Right ventricle myocardium inferior (tissue), 1 donor: Measurements from ENCODE around the gene CIDEC. TPM values are rescaled to one million over a fixed set of nuclear protein-coding genes. Genes with fewer than 3 reads are reported as not detected.

Source experiments
- ATAC-seq: fragments of 200-7000 bp; cut with Tn5 transposase; one replicate; pipeline ENCODE4 v1.9.1; 2020; ENCODE audit warnings: mild to moderate bottlenecking, moderate library complexity
- DNase-seq: peaks from one replicate; pipeline ENCODE4 v3.0.0; 2021; ENCODE audit errors: missing footprints
- intact Hi-C: fragments of 100-400 bp; cut with DNase I; formaldehyde crosslinking; loops from one replicate; pipeline ENCODE4 v1.11.0; 2022
- long read RNA-seq: library from polyadenylated mRNA; unstranded; transcript quantifications from one replicate; pipeline ENCODE4 v2.0.0, GENCODE V29; 2021
- total RNA-seq: library from RNA; stranded (reverse); fragmentation: NEBNext Ultra II Directional; extraction: Animal tissue kit (Norgen Biotek cat#: 25700); gene quantifications from one replicate; pipeline ENCODE4 v1.2.1, GENCODE V29; 2021
- donor health status: DM: no; HTN: yes; CAD: no; lungs with severe emphysema.

Gene CIDEC, protein sequence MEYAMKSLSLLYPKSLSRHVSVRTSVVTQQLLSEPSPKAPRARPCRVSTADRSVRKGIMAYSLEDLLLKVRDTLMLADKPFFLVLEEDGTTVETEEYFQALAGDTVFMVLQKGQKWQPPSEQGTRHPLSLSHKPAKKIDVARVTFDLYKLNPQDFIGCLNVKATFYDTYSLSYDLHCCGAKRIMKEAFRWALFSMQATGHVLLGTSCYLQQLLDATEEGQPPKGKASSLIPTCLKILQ
- total RNA-seq = 6.7 TPM
- long read RNA-seq, partial matches to known transcripts = 1 of 8 reads
- long read RNA-seq, other reads (novel, unspliced or antisense) = 7 of 8 reads

DNA sequence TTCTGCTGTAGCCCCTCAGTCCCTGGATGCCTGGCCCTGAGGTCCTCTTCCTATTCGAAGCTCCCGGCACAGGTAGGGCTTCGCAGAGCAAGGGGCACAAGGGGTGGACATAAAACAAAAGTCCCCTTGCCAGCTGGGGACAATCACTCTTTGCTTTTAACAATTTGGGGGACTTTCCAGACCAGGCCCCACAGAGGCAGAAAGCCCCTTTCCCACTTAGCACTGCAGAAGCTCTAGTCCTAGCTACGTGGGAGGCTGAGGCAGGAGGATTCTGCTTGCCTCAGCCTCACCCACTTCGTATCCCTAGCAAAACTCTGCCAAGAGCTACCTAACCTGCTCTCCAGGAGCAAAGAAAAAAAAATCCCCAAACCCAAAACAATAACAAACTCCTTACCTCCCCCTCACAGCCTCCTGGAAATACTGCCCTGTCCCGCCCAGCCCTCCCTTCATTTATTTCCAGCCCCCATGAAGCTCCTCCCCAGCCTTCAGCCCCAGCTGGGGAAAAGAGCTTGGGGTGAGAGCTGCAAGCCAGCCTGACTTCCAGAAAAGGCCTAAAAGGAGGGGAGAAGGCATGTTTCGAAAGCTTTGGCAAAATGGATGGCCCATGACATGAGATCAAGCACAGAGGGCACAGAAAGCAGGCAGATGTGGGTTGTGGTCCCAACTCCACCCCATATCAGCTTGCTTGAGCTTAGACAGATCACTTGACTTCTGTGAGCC is at the start of gene CIDEC:
TSS of gene CIDEC (minus strand) at position 424 of the 720 bp plus-strand sequence. CDS start 1,767 bp downstream, outside the sequence.
- DNase-seq (peak; percentile 25), ATAC-seq (no peak)
- intact Hi-C loops = no loop called here

DNA sequence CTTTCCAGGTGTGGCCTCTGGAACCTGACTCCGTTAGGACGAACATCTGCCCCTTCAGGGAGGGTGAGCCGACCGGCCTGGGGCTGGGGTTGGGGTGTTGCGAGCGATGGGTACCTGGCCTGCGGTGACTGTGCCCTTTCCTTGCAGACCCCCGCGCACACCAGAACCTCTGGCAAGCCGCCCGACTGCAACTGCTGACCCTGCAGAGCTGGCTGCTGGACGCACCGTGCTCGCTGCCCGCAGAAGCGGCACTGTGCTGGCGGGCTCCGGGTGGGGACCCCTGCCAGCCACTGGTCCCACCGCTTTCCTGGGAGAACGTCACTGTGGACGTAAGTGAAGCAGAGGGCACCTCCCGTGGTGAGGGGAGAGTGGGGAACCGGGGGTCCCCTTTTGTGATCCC is 48.1 kb upstream of the CIDEC start:
- DNase-seq = no peak
- ATAC-seq = no peak
- intact Hi-C loops = no loop called here

DNA sequence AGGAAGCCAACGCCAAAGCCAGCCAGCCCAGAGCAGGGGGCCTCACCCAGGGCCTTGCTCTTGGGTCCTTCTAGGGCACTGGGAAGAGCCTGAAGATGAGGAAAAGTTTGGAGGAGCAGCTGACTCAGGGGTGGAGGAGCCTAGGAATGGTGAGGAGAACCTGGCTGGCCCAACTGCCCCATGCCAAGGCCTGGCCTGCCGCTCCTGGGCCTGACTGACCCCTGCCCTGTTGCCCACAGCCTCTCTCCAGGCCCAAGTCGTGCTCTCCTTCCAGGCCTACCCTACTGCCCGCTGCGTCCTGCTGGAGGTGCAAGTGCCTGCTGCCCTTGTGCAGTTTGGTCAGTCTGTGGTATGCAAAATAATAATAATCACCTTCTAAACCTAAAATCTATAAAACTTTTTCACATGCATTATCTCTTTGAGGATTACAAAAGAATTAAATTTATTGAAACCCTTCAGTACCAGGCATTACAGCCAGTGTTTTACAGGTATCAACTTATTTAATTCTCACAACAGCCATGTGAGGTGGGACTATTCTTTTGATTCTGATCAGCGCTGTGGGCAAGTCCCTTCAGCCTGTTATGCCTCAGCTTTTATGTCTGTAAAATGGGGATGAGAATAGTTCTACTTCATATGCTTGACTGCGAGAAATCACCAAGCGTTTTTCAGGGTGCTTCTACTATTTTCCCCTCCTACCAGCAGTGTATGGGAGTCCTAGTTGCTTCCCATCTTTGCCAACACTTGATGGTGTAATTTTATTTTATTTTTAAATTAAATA is 38.4 kb upstream of the CIDEC start:
- no peak for ATAC-seq
- intact Hi-C loops = loop anchor here (10.0 kb wide), 2 partner anchors 54 to 414 kb away; no protein-coding TSS in a partner anchor

DNA sequence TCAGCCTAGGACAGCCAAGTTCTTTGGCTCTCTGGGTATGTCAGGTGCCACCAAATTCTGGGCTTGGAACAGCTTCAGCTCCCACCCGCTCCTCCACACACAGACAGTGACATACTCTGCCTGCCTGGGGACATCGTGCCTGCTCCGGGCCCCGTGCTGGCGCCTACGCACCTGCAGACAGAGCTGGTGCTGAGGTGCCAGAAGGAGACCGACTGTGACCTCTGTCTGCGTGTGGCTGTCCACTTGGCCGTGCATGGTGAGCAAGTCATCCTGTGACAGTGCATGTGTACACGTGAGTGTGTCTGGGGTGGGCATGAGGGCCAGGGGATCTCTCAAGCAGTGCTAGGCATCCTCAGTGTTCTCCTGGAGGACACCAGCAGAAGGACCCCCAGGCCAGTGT is 37.8 kb upstream of the CIDEC start:
- DNase-seq (no peak), ATAC-seq (no peak)
- intact Hi-C loops = loop anchor here (2.0 to 10.0 kb wide), 3 partner anchors 27 to 413 kb away; partner anchors contain the start of gene JAGN1

More for the DNA sequence above, 38.4 kb upstream of the CIDEC start:
- DNase-seq = no peak

DNA sequence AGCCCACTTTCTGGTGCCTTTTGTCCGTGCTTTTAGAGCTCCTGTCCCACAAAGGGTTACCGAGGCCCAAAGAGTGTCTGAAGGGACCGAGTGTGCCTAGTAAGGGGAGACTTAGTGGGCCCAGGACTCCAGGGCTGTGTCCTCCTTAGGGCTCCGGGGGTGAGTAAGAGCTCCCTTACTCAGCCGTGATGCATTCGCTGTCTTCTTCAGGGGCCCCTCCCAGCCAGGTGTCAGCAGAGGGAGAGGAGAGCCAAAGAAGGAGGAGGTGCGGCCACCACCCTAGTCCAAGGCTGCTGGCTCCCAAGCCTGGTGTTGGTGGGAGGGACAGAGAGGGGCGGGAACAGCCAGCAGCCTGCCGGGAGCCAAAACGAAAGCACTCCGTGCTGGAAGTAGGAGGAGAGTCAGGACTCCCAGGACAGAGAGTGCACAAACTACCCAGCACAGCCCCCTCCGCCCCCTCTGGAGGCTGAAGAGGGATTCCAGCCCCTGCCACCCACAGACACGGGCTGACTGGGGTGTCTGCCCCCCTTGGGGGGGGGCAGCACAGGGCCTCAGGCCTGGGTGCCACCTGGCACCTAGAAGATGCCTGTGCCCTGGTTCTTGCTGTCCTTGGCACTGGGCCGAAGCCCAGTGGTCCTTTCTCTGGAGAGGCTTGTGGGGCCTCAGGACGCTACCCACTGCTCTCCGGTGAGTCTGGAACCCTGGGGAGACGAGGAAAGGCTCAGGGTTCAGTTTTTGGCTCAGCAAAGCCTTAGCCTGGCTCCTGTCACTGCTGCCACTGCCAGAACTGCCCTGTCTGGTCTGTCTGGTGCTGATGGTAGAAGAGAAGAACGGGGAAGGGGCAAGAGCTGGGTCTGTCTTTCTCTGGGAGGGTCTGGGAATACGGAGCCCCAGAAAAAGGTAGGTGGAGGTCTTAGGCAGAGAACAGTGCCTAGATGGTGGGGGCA is 37.0 kb upstream of the CIDEC start, which contains the start of gene IL17RC:
TSS of gene IL17RC (plus strand) at position 365 of the 947 bp plus-strand sequence. CDS start at position 583, 218 bp downstream.
- ATAC-seq (peak; percentile 93), DNase-seq (peak; percentile 90)
- intact Hi-C loops = loop anchor here (2.0 to 10.0 kb wide), 3 partner anchors 26 to 412 kb away; partner anchors contain the start of gene JAGN1

DNA sequence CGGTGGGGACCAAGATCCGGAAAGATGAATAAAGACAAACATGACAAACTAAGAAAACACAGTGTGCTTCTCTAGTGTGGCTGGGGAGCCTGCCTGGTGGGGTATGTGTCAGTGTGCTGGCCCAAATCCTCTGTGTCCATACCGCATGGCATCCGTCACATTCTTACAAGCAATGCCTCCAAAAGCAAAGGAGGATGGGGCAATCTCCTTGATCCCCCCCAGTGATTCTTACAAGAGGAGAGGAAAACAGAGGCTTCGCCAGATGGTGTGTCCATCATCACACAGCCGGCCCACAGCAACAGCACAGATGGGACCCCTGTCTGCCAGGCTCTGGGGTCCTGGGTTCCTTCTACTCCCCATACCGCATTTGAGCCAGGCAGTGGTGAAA is 36.3 kb upstream of the CIDEC start:
- intact Hi-C loops = loop anchor here (2.0 to 10.0 kb wide), 3 partner anchors 26 to 412 kb away; partner anchors contain the start of gene JAGN1
- DNase-seq (no peak), ATAC-seq (no peak)

DNA sequence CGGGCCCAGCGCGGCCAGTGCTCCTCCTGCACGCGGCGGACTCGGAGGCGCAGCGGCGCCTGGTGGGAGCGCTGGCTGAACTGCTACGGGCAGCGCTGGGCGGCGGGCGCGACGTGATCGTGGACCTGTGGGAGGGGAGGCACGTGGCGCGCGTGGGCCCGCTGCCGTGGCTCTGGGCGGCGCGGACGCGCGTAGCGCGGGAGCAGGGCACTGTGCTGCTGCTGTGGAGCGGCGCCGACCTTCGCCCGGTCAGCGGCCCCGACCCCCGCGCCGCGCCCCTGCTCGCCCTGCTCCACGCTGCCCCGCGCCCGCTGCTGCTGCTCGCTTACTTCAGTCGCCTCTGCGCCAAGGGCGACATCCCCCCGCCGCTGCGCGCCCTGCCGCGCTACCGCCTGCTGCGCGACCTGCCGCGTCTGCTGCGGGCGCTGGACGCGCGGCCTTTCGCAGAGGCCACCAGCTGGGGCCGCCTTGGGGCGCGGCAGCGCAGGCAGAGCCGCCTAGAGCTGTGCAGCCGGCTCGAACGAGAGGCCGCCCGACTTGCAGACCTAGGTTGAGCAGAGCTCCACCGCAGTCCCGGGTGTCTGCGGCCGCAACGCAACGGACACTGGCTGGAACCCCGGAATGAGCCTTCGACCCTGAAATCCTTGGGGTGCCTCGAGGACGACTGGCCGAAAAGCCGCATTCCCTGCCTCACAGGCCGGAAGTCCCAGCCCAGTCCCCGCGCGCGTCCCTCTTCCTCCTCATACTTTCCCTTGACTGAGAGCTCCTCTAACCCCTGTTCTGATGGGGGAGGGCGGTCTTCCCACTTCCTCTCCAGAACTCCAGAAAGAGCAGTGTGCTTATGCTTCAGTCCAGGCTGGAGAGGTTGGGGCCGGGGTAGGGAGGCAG is 35.4 kb upstream of the CIDEC start:
- ATAC-seq (peak; percentile 60), DNase-seq (peak; percentile 89)
- intact Hi-C loops = loop anchor here (2.0 to 10.0 kb wide), 3 partner anchors 25 to 411 kb away; partner anchors contain the start of gene JAGN1

DNA sequence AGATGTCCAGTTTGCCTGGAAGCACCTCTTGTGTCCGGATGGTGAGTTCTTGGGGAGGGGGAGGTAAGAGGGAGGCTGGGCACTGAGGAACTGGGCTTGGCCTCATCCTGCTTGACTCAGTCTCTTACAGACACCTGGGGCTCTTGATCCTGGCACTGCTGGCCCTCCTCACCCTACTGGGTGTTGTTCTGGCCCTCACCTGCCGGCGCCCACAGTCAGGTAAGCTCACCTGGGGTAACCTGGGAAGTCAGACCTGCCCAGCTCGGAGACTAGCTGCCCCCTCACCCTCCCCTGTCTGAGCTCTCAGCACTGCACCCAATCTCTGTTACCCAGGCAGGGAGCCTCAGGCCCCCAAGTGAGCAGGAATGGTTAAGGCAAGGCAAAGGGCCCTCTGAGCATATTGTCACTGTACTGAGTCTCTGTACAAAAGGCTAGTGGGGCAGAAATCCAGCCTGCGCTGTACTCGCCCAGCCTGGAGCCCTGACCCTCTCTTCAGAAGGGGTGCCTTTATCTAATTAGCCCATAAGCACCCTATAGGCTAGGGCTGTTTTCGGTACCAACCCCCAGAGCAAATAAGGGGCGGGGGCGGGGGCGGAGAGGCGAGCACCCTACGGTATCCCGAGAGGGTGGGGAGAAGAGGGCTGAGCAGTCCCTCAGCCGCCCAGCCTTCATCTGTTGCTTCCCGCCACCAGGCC is 34.7 kb upstream of the CIDEC start:
- ATAC-seq (no peak), DNase-seq (no peak)
- intact Hi-C loops = loop anchor here (10.0 kb wide), 2 partner anchors 50 to 410 kb away; no protein-coding TSS in a partner anchor

DNA sequence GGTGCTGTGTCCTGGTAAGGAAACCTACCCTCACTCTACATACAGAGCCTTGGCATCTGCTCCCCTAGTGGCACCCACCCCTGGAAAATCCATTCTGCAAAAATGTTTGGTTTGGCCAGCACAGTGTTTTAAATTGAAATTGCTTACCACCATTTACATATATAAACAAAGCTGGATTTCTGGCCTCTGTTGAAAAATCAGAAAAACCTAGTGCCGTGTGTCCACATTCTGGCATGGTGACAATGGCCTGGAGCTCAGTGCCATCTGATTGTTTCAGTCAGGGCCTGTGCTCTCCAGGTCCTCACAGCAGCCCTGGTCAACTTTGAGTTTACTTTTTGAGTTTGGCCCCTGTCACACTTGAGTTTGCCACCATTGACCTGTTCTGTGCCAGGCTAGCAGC is 34.0 kb upstream of the CIDEC start:
- intact Hi-C loops = loop anchor here (10.0 kb wide), 2 partner anchors 49 to 409 kb away; no protein-coding TSS in a partner anchor
- DNase-seq (no peak), ATAC-seq (no peak)

DNA sequence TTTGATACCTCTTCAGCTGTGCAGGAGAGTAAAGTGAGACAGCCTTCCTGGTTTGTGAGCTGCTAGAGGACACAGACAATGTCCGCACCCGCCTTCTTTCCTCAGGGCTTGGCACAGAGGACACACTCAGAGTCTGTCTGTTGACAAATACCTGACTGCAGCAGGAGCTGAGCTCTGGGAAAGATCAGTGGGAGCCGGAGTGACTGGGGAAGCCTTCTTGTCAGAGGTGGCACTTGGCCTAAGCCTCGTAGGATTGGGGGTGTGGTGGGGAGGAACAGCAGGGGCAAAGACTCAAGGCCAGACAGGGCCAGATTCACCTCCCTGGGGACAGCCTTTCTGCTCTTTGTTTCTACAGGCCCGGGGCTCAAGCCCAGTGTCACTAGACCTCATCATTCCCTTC is 33.5 kb upstream of the CIDEC start:
- intact Hi-C loops = loop anchor here (10.0 kb wide), 2 partner anchors 49 to 409 kb away; no protein-coding TSS in a partner anchor
- no peak for ATAC-seq
- no peak for DNase-seq

DNA sequence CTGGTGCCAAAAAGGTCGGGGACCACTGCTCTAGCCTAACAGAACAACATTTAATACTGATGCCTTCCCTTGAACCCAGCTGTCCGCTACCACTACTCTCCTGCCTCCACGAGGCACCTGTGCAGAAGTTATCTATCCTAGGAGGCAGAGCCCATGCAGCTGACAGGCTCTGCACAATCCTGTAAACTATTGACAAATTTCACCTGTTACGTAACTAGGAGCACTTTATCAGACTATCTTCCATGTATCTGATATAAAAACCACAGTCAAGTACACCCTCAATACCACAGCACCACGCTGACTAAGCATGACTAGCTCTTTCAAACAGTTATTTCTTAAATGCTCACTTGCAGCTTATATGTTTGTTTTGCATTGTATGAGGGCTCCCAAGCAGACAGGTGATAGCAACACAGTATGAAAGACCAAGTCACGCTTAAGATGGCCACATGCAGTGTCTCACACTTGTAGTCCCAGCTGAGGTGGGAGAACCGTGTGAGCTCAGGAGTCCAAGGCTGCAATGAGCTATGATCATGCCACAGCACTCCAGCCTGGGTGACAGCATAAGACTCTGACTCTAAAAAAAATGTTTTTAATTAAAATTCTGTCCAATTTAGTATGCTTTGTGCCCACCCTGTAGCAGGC is 32.4 kb upstream of the CIDEC start:
- intact Hi-C loops = loop anchor here (10.0 kb wide), 2 partner anchors 48 to 408 kb away; no protein-coding TSS in a partner anchor
- no peak for ATAC-seq

DNA sequence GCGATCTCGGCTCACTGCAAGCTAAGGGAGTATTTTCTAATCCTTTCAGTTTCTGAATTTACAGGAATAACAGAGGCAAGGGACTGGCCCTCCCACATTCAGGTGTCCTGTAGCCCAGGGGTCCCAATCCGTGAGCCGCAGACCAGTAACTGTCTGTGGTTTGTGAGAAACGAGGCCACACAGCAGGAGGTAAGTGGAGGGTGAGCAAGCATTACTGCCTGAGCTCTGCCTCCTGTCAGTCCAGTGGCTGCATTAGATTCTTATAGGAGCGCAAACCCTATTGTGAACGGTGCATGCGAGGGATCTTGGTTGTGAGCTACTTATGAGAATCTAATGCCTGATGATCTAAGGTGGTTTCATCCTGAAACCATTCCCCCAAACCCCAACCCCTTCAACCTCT is 31.8 kb upstream of the CIDEC start:
- ATAC-seq (no peak), DNase-seq (no peak)
- intact Hi-C loops = loop anchor here (10.0 kb wide), 2 partner anchors 47 to 407 kb away; no protein-coding TSS in a partner anchor

More for the DNA sequence above, 32.4 kb upstream of the CIDEC start:
- DNase-seq = no peak

DNA sequence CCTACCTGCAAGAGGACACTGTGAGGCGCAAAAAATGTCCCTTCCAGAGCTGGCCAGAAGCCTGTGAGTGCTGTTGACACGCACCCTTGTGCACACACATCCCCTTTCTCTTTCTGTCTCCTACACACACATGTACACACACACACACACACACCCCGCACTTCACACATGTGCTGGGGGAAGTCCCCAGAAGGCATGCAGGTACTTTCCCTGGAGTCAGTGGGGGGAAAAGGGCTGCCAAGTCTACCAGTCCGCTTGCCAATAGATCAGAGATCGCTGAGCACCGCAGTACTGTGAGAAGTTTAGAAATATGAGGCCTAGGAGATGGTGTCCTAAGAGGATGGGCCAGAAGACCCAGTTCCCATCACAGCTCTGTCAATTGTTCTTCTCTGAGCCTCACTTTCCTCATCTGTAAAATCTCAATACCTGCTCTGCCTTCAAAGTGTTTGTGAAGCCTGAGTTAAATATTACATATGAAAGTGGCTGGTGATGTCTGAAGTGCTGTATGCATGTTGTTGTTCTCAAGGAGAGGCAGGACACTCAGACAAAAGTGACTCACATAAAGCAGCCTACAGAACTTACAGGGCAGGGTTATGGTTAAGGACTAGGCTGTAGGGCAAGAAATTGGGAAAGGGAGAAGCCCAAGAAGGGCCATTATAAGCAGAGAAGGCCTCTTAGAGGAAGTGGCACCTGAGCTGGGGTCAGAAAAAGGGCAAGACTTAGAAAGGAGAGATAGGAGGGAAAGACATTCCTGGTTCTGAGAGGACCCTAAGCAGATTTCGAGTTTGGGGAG is 29.4 kb upstream of the CIDEC start:
- intact Hi-C loops = loop anchor here (10.0 kb wide), 2 partner anchors 45 to 405 kb away; no protein-coding TSS in a partner anchor
- DNase-seq (no peak), ATAC-seq (no peak)

DNA sequence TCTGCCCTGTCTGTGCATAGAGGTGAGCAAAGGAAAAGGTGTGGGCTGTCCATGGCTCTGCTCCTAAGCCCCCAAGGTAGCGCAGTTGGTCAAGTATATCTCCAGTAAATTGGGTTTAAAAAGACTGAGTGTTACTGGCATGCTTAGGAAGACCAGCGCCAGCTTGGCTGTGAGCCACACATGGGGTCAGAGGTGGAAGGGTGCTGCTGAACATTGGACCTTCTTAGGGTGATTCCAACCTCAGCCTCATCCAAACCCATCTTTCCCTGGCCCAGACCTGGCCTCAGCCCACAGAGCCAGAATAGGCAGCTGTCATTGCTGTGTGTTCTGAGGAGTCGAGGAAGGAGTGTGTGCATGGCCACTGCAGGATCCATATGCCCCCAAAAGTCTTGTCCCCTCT is 28.2 kb upstream of the CIDEC start:
- intact Hi-C loops = no loop called here
- ATAC-seq (no peak), DNase-seq (no peak)

DNA sequence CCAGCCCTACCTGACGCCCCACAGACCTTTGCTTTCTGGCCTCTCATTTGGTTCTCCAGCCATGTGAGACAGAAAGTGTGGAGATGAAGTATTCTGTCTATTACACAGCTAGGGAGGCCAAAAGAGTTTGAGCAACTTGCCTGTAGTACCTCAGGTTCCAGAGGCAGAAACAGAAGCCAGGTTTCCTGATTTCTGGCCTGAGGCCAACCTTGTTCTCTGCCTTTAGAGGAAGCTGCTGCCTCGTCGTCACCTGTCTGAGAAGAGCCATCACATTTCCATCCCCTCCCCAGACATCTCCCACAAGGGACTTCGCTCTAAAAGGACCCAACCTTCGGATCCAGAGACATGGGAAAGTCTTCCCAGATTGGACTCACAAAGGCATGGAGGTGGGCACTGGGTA is 26.4 kb upstream of the CIDEC start:
- DNase-seq (no peak), ATAC-seq (no peak)
- intact Hi-C loops = no loop called here
